DOHH2 (cell line): ENCODE data around the gene TLR9.

Experiments used
- H3F3A ChIP-seq: fragments of 200-600 bp; sonication (generic), shearing (Covaris generic); 2 replicates; pipeline ENCODE4 v1.6.0; 2016; ENCODE audit warnings: antibody characterized with exemption, mild to moderate bottlenecking; ENCODE audit not compliant: control insufficient read depth, insufficient read depth
- H3K27ac ChIP-seq: fragments of 200-600 bp; sonication (generic); 2 replicates; pipeline ENCODE4 v1.5.1; 2014; ENCODE audit warnings: low read depth, mild to moderate bottlenecking, low read length, moderate library complexity
- H3K27me3 ChIP-seq: fragments of 200-600 bp; sonication (generic); 2 replicates; pipeline ENCODE4 v1.6.1; 2014; ENCODE audit warnings: mild to moderate bottlenecking, low read length, mixed read lengths; ENCODE audit not compliant: control insufficient read depth
- H3K36me3 ChIP-seq: fragments of 200-600 bp; sonication (generic); 2 replicates; pipeline ENCODE4 v1.6.1; 2014; ENCODE audit warnings: mild to moderate bottlenecking, low read length, moderate library complexity, mixed read lengths; ENCODE audit not compliant: control insufficient read depth
- H3K4me1 ChIP-seq: fragments of 200-600 bp; sonication (generic); 2 replicates; pipeline ENCODE4 v1.6.1; 2014; ENCODE audit warnings: mild to moderate bottlenecking, low read length, mixed read lengths; ENCODE audit not compliant: control insufficient read depth
- H3K4me2 ChIP-seq: fragments of 200-600 bp; sonication (generic); 2 replicates; pipeline ENCODE4 v1.6.0; 2014; ENCODE audit warnings: mild to moderate bottlenecking, low read length, moderate library complexity
- H3K4me3 ChIP-seq: fragments of 200-600 bp; sonication (generic); 2 replicates; pipeline ENCODE4 v1.5.1; 2014; ENCODE audit warnings: mild to moderate bottlenecking, low read length, mixed read lengths
- H3K79me2 ChIP-seq: fragments of 200-600 bp; sonication (generic); 2 replicates; pipeline ENCODE4 v1.6.1; 2014; ENCODE audit warnings: mild to moderate bottlenecking, low read length, mixed read lengths; ENCODE audit not compliant: control insufficient read depth
- H3K9me2 ChIP-seq: fragments of 200-600 bp; sonication (generic); replicated peaks from 2 replicates; pipeline ENCODE4 v1.6.1; 2014; ENCODE audit warnings: mild to moderate bottlenecking, low read length, mixed read lengths; ENCODE audit not compliant: control insufficient read depth
- H3K9me3 ChIP-seq: fragments of 200-600 bp; sonication (generic); 2 replicates; pipeline ENCODE4 v1.6.1; 2014; ENCODE audit warnings: antibody characterized with exemption, low read length, mixed read lengths; ENCODE audit not compliant: control insufficient read depth, insufficient read depth
- H4K20me1 ChIP-seq: fragments of 200-600 bp; sonication (generic); 2 replicates; pipeline ENCODE4 v1.6.0; 2014; ENCODE audit warnings: low read depth, mild to moderate bottlenecking, antibody characterized with exemption, low read length, moderate library complexity; ENCODE audit not compliant: control insufficient read depth, insufficient read depth
- CTCF ChIP-seq: fragments of 200-600 bp; sonication (generic); IDR thresholded peaks from one replicate; pipeline ENCODE4 v1.5.1; 2014; ENCODE audit warnings: antibody characterized with exemption, mild to moderate bottlenecking, low read depth, low read length; ENCODE audit not compliant: poor library complexity, severe bottlenecking
- EZH2phosphoT487 ChIP-seq: fragments of 200-600 bp; sonication (generic); IDR thresholded peaks from 2 replicates; pipeline ENCODE4 v1.6.1; 2017; ENCODE audit warnings: borderline replicate concordance, mild to moderate bottlenecking, antibody characterized with exemption, low read length, moderate library complexity, mixed read lengths

TLR9 gene

GRCh38 chr3:52177701-52178042, 47.8 kb downstream of the TLR9 start:
- Histone ChIP-seq H3K9me2 (no peaks in the 10 kb centered on the region), H3K9me3 (no peaks in the 10 kb centered on the region), H3F3A (no peaks in the 10 kb centered on the region), H3K4me2 (no peak overlapping the region), H3K4me1 (peaks cover 3% of the 10 kb centered on the region; the same call in 1 of the 2 replicates), H3K27ac (no peak overlapping the region), H3K36me3 (no peaks in the 10 kb centered on the region), H3K79me2 (no peaks in the 10 kb centered on the region), H4K20me1 (no peaks in the 10 kb centered on the region), H3K4me3 (no peak overlapping the region), H3K27me3 (no peaks in the 10 kb centered on the region)
- TF ChIP-seq EZH2phosphoT487 (no peak), CTCF (no peak)

- no peaks in the 10 kb centered on the region for H3K9me3 ChIP-seq
- H3K4me1 ChIP-seq: peaks cover 3% of the 10 kb centered on the region; the same call in 1 of the 2 replicates
- H3K36me3 ChIP-seq: no peaks in the 10 kb centered on the region
- H3K27ac ChIP-seq: no peak overlapping the region
- H3K4me2 ChIP-seq: no peak overlapping the region
- no peak for TF ChIP-seq CTCF
- TF ChIP-seq EZH2phosphoT487: no peak
- H3K9me2 ChIP-seq: no peaks in the 10 kb centered on the region
- H3K79me2 ChIP-seq: no peaks in the 10 kb centered on the region
- H4K20me1 ChIP-seq: no peaks in the 10 kb centered on the region
- H3K4me3 ChIP-seq: no peak overlapping the region
- no peaks in the 10 kb centered on the region for H3F3A ChIP-seq
- no peaks in the 10 kb centered on the region for H3K27me3 ChIP-seq
Observed at GRCh38 chr3:52176951-52177700, 48.3 kb downstream of the TLR9 start.

- Histone ChIP-seq H3K4me2 (no peak overlapping the region), H3K79me2 (no peaks in the 10 kb centered on the region), H3K4me3 (no peak overlapping the region), H3K9me2 (no peaks in the 10 kb centered on the region), H3K27ac (no peak overlapping the region), H3K36me3 (no peaks in the 10 kb centered on the region), H3K27me3 (no peaks in the 10 kb centered on the region), H3K4me1 (peaks cover 3% of the 10 kb centered on the region; the same call in 1 of the 2 replicates), H4K20me1 (no peaks in the 10 kb centered on the region), H3K9me3 (no peaks in the 10 kb centered on the region), H3F3A (no peaks in the 10 kb centered on the region)
- TF ChIP-seq EZH2phosphoT487 (no peak), CTCF (no peak)
Observed at GRCh38 chr3:52176180-52176752, 49.2 kb downstream of the TLR9 start.
